ENCODE measurements around the gene KSR1.
"Not testable (repeated sequence)": the region's sequence is repeated elsewhere in the genome, so short reads cannot be mapped to it uniquely, and the experiment has no call there.

The KSR1 gene

GRCh38 chr17:27455914-27456680 is at the start of gene KSR1:
Gene KSR1 (plus strand): TSS chr17:27456448. CDS start chr17:27456644, 196 bp downstream.
- H3K9me3 Mint-ChIP-seq, result no peaks in the 10 kb centered on the region
- peaks cover 28% of the 10 kb centered on the region for H3K4me1 Mint-ChIP-seq (ENCODE audit: low read depth)
- no peaks in the 10 kb centered on the region for H3K27me3 Mint-ChIP-seq (ENCODE audit: low read depth)
- H3K4me3 Mint-ChIP-seq, result peak within 1 kb of the TSS; percentile 86
- DNase-seq (ENCODE audit: low spot score), result peak; percentile 83
- peak within 1 kb of the TSS; percentile 78 for H3K27ac Mint-ChIP-seq
- H3K36me3 Mint-ChIP-seq (ENCODE audit: low read depth), result no peaks in the 10 kb centered on the region

DNA sequence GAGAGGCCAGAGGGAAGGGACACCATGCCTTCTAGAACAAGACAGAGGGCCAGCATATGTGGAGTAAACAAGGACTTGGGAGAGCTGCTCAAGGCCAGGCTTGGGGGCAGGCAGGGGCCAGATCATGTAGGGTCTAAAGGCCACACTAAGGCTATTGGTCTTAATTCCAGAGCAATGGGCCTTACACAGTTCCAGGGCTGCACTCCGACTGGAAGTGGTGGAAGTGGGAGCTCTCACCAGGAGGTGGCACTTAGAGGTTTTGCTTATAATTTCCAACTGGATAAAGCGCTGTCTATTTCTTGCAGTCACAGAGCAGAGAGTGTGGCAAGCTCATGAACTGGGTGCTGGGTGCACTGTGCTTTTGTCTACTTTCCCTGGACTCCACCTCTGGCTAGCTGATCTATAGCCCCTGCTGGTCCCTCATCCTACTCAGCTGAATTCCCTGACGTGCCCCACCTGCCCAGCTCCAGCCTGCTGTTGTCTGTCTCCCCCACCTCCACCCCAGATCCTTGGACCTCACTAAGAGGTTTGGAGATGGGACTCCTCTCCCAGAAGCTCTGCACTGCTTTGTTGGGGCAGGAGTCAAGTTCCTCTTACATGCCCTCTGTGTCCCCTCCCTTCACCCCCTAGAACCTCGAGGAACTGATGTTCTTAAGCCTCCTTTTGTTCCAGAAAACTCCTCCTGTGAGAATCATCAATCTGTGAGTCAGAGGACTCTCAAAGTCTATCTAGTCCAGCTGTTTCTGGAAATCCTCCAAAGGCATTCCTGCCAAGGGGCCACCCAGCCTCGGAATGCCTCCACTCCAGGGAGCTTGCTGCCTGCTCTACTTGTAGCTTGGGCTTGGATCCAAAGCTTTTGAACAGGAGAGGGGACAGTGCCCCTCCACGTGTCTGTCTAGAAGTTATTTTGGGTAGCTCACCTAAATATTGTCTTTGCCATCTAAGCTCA is 48.1 kb upstream of the KSR1 start:
- Mint-ChIP-seq H3K36me3 (ENCODE audit: low read depth) (no peaks in the 10 kb centered on the region), H3K4me3 (no peak overlapping the region), H3K27me3 (ENCODE audit: low read depth) (peaks cover 5% of the 10 kb centered on the region), H3K27ac (no peak overlapping the region), H3K9me3 (no peaks in the 10 kb centered on the region), H3K4me1 (ENCODE audit: low read depth) (no peaks in the 10 kb centered on the region)
- DNase-seq (ENCODE audit: low spot score), result no peak

DNA sequence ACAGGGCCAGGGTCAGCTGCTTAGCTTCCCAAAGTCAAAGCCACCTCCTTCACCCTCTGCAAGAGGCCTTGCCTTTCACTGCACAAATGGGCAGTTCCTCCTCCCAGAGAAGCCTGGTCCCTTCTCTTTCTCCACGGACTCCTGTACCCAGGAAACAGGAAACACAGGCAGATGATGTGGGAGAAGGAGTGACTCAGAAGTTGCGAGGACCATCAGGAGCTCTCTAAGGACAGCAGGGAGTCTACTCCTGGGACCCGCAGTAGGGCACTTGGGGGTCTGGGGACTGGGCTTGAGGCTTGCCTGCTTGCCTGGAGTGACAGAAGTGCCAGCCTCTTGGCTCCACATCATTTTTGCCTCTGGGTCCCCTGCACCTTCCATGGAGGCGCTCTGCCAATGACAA is 47.4 kb upstream of the KSR1 start:
- no peak for DNase-seq (ENCODE audit: low spot score)
- Mint-ChIP-seq H3K9me3 (no peaks in the 10 kb centered on the region), H3K36me3 (ENCODE audit: low read depth) (no peaks in the 10 kb centered on the region), H3K27me3 (ENCODE audit: low read depth) (peaks cover 5% of the 10 kb centered on the region), H3K27ac (no peak overlapping the region), H3K4me3 (no peak overlapping the region), H3K4me1 (ENCODE audit: low read depth) (no peaks in the 10 kb centered on the region)

GRCh38 chr17:27412158-27412557 is 44.1 kb upstream of the KSR1 start:
- not testable (repeated sequence) for H3K4me3 Mint-ChIP-seq; H3K27ac Mint-ChIP-seq; DNase-seq (ENCODE audit: low spot score); H3K27me3 Mint-ChIP-seq (ENCODE audit: low read depth); H3K36me3 Mint-ChIP-seq (ENCODE audit: low read depth); H3K4me1 Mint-ChIP-seq (ENCODE audit: low read depth); H3K9me3 Mint-ChIP-seq

GRCh38 chr17:27413315-27413714 is 42.9 kb upstream of the KSR1 start:
- Mint-ChIP-seq H3K36me3 (ENCODE audit: low read depth) (no peaks in the 10 kb centered on the region), H3K9me3 (no peaks in the 10 kb centered on the region), H3K4me3 (no peak overlapping the region), H3K27ac (no peak overlapping the region), H3K4me1 (ENCODE audit: low read depth) (no peaks in the 10 kb centered on the region), H3K27me3 (ENCODE audit: low read depth) (peaks cover 3% of the 10 kb centered on the region)
- DNase-seq (ENCODE audit: low spot score), result no peak

- no peaks in the 10 kb centered on the region for H3K36me3 Mint-ChIP-seq (ENCODE audit: low read depth)
- H3K4me1 Mint-ChIP-seq (ENCODE audit: low read depth), result no peaks in the 10 kb centered on the region
- no peak for DNase-seq (ENCODE audit: low spot score)
- peaks cover 3% of the 10 kb centered on the region for H3K27me3 Mint-ChIP-seq (ENCODE audit: low read depth)
- H3K4me3 Mint-ChIP-seq, result no peak overlapping the region
- no peak overlapping the region for H3K27ac Mint-ChIP-seq
- H3K9me3 Mint-ChIP-seq, result no peaks in the 10 kb centered on the region
These were observed 42.5 kb upstream of the KSR1 start for GRCh38 chr17:27413792-27414191.

DNA sequence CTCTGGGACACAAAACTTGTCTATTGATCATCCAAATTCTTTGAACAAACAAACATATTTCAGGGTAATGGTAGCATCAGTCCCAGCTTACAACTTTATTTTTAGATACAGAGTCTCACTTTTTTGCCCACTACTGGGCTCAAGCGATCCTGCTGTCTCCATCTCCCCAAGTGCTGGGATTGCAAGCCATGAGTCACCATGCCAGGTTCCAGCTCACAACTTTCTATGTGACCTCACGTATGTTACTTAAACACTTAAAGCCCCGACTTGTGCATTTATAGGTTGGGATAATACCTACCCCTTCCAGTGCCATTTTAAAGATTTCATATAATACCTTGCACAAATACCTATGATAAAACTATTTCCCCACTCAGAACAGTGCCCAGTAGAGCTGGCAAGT is 42.0 kb upstream of the KSR1 start:
- Mint-ChIP-seq H3K4me1 (ENCODE audit: low read depth) (no peaks in the 10 kb centered on the region), H3K4me3 (no peak overlapping the region), H3K9me3 (no peaks in the 10 kb centered on the region), H3K27me3 (ENCODE audit: low read depth) (peaks cover 2% of the 10 kb centered on the region), H3K27ac (no peak overlapping the region), H3K36me3 (ENCODE audit: low read depth) (no peaks in the 10 kb centered on the region)
- no peak for DNase-seq (ENCODE audit: low spot score)

DNA sequence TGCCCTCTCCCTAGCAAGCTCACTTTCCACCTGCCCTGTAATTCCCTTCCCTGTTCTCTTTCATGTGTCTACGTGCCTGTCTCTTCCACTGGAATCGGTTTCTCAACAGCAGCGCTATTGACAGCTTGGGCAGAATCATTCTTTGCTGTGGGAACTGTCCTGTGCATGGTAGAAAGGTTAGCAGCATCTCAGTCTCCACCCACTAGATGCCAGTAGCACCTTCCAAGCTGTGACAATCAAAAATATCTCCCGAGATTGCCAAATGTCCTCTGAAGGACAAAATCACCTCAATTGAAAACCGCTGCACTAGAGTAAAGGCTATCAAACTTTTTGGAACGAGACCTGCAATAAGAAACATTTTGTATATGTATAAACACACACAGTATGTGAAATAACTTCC is 41.6 kb upstream of the KSR1 start:
- Mint-ChIP-seq H3K36me3 (ENCODE audit: low read depth) (no peaks in the 10 kb centered on the region), H3K27ac (no peak overlapping the region)

DNA sequence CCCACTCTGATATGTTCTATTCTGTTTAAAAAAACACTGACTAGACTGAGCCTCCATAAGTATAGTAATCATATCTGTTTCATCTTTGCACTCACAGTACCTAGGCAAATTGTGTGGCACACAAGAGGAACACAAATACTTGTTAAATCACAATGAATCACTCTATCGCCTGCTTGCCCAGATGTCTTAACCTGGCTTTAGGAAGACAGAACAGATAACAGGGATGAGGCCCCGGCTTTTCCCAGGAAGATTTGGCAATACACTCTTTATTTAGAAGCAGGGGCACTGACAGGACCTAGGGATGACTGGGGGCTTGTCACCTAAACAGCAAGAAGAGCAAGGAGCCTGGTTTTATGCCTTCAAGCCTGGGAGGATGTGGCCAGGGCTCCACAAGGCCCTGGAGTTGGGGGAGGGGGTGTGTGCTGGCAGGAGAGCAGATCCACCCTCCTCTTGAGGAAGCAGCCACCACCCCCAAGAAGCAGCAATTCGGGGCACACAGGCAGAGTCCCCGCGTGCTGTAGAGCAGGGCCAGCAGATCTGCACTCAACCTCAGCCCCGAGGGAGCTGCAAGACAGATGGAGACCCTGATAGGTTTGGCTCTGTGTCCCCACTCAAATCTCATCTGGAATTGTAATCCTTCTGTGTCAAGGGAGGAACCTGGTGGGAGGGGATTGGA is 41.0 kb upstream of the KSR1 start:
- no peaks in the 10 kb centered on the region for H3K9me3 Mint-ChIP-seq
- H3K27me3 Mint-ChIP-seq (ENCODE audit: low read depth), result no peaks in the 10 kb centered on the region
- H3K4me1 Mint-ChIP-seq (ENCODE audit: low read depth), result no peaks in the 10 kb centered on the region
- no peak for DNase-seq (ENCODE audit: low spot score)
- H3K27ac Mint-ChIP-seq, result no peak overlapping the region
- no peaks in the 10 kb centered on the region for H3K36me3 Mint-ChIP-seq (ENCODE audit: low read depth)
- H3K4me3 Mint-ChIP-seq, result no peak overlapping the region

More for the DNA sequence above, 41.6 kb upstream of the KSR1 start:
- H3K4me1 Mint-ChIP-seq (ENCODE audit: low read depth), result no peaks in the 10 kb centered on the region
- H3K4me3 Mint-ChIP-seq, result no peak overlapping the region
- no peak for DNase-seq (ENCODE audit: low spot score)
- H3K27me3 Mint-ChIP-seq (ENCODE audit: low read depth), result no peaks in the 10 kb centered on the region
- no peaks in the 10 kb centered on the region for H3K9me3 Mint-ChIP-seq

DNA sequence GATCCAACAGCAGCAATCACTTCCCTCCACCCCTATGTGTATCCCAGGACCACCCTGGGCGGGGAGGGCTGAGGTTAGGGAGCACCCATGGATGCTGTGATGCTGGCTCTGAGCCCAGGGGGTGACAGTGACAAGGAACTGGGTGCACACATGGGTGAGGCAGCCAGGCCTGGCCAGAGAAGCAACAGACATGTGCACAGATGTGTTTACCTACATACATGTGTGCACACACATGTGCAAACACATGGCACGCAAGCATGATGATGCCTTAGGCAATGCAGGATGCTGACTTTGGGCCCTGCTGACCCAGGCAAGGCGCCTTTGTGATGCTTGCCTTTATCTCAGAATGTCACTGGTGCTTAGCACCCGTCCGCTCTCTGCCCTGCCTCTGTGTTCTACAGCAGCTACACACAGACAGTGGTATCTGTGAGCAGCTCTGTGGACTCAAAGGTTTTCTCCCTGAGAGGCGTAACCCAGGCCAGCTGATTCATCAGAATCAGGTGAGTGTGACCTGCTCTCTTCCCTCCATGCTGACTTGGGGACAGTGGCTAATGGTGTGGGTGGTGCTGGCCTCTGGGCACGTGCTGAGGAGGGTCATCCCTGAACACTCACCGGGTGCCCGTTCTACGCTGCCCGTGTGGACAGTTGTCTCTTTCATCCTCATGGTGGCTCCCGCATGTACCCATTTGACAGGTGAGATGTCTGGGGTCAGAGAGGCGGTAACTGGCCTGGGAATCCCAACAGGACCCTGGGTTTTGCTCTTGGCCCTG is 38.5 kb upstream of the KSR1 start:
- Mint-ChIP-seq H3K27me3 (ENCODE audit: low read depth) (no peaks in the 10 kb centered on the region), H3K36me3 (ENCODE audit: low read depth) (no peaks in the 10 kb centered on the region), H3K27ac (no peak overlapping the region), H3K4me3 (no peak overlapping the region), H3K4me1 (ENCODE audit: low read depth) (no peaks in the 10 kb centered on the region), H3K9me3 (no peaks in the 10 kb centered on the region)
- no peak for DNase-seq (ENCODE audit: low spot score)

DNA sequence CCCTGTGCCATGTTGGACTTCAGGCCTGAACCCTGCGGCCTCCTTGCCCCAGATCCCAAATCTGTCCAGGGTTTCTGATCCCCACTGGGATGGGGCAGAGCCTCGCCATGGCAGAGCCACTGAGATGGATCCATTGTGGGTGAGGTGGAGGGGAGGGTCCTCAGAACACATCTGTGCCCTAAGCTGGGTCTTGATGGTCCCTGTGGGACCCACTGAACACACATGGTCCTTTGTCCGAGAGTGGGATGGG is 38.0 kb upstream of the KSR1 start:
- no peaks in the 10 kb centered on the region for H3K9me3 Mint-ChIP-seq
- no peak overlapping the region for H3K4me3 Mint-ChIP-seq
- H3K36me3 Mint-ChIP-seq (ENCODE audit: low read depth), result no peaks in the 10 kb centered on the region
- H3K27ac Mint-ChIP-seq, result no peak overlapping the region
- H3K4me1 Mint-ChIP-seq (ENCODE audit: low read depth), result no peaks in the 10 kb centered on the region
- no peak for DNase-seq (ENCODE audit: low spot score)
- no peaks in the 10 kb centered on the region for H3K27me3 Mint-ChIP-seq (ENCODE audit: low read depth)

DNA sequence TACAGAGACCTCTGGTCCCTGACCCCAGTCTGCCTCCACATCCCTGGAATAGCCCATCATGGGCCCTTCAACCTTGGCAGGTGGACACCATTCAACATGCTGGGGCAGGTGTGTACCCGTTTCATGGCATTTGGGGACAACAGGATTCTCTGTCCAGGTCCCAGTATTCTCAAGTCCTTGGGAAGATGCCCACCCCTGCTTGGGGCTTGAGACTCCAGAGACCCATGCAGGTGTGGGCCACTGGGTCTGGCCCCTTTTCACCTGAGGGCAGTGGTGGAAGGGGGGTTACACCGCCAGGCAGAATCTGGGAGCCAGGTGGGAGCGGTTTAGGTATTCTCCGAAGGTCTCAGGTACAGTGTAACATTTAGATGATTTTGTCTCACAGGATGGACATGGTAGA is 37.1 kb upstream of the KSR1 start:
- H3K36me3 Mint-ChIP-seq (ENCODE audit: low read depth), result no peaks in the 10 kb centered on the region
- H3K4me3 Mint-ChIP-seq, result no peak overlapping the region
- no peaks in the 10 kb centered on the region for H3K27me3 Mint-ChIP-seq (ENCODE audit: low read depth)
- DNase-seq (ENCODE audit: low spot score), result no peak
- no peaks in the 10 kb centered on the region for H3K4me1 Mint-ChIP-seq (ENCODE audit: low read depth)
- H3K27ac Mint-ChIP-seq, result no peak overlapping the region
- H3K9me3 Mint-ChIP-seq, result no peaks in the 10 kb centered on the region

GRCh38 chr17:27420211-27420950 is 35.9 kb upstream of the KSR1 start:
- Mint-ChIP-seq H3K4me1 (ENCODE audit: low read depth) (no peaks in the 10 kb centered on the region), H3K4me3 (no peak overlapping the region), H3K27me3 (ENCODE audit: low read depth) (no peaks in the 10 kb centered on the region), H3K36me3 (ENCODE audit: low read depth) (no peaks in the 10 kb centered on the region), H3K27ac (no peak overlapping the region), H3K9me3 (no peaks in the 10 kb centered on the region)
- DNase-seq (ENCODE audit: low spot score), result no peak

All from T-helper 2 cell treated with Interferon-gamma antibody and Interleukin-4, amounts not matched to agents 5 μg/mL and 100 μg/mL, for 36 hours (primary cell).